NCI-H2029 treated with DMSO at 0.1 percent for 48 hours (cell line): ENCODE data around the gene KIAA0232.
"Not testable (repeated sequence)": the region's sequence is repeated elsewhere in the genome, so short reads cannot be mapped to it uniquely, and the experiment has no call there.

Experiments used
- DNase-seq: peaks from one replicate; lab custom pipeline; 2025; lab: John Stamatoyannopoulos, UW

KIAA0232 gene

DNA sequence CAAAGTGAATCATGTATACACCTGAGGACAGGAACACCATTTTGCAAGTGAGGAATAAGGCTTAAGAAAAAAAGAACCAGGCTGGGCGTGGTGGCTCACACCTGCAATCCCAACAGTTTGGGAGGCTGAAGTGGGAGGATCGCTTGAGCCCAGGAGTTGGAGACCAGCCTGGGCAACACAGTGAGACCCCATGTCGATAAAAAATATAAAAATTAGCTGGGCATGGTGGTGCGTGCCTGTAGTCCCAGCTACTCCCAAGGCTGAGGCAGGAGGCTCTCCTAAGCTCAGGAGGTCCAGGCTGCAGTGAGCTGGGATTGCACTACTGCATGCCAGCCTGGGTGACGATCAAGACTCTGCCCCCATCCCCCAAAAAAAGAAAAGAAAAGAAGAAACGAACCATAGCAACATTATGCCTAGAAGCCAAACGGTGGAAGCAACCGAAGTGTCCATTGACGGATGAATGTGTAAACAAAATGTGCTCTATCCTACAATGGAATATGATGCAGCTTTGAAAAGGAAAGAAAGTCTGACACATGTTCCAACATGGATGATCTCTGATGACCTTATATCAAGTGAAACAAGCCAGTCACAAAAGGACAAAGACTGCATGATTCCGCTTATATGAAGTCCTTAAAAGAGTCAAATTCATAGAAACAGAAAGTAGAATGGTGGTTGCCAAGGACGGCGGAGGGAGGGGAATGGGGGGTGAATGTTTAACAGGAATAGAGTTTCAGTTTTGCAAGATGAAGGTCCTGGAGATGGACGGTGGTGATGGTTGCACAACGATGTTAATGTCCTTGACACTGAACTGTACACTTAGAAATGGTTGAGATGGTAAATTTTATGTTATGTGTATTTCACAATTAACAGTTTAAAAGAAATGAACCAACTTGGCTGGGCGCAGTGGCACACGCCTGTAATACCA lies 8.6 kb upstream of the KIAA0232 start:
- DNase-seq: no peak

DNA sequence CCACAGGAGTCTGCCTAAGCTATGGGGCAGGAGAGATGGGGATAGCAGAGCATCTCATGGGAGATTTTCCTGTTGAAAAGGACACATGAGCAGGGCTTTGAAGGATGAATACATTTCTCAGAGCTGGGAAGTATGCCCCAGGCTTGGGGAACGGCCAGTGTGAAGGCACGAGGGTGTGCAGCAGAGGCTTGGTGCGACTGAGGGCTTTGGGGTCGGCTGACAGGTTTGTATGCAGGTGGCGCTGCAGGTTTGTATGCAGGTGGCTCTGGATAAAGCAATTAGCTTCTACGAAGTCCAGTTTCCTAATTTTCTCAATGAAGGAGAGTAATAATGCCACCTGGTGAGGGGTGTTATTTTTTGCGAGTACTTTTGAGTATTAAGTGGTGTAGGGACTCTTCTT lies 6.8 kb upstream of the KIAA0232 start:
- DNase-seq: no peak

DNA sequence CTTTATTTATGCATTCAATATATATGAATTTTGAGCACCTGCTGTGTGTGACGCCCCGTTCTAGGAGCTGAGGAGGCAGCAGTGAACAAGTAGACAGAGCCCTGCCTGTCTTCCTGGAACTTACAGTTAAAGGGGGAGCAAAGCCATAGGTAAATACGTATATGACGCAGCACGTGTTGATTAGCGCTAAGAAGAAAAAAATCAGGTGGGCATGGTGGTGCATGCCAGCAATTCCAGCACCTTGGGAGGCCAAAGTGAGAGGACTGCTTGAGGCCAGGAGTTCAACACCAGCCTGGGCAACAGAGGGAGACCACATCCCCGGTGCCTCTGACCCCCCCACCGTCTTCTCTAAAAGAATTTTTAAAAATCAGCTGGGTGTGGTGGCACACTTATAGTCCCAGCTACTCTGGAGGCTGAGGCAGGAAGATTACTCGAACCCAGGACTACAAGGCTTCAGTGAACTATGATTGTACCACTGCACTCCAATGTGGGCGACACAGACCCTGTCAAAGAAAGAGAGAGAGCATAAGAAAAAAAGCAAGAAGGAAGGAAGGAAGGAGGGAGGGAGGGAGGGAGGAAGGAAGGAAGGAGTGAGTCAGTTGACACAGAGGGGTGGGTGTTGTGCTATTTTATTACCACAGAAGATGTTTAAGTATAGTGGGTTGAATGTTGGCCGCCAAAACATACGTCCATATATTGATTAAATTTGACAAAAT lies 5.4 kb upstream of the KIAA0232 start:
- DNase-seq: no peak

- DNase-seq: no peak
Observed at GRCh38 chr4:6777636-6778281, 4.8 kb upstream of the KIAA0232 start.

DNA sequence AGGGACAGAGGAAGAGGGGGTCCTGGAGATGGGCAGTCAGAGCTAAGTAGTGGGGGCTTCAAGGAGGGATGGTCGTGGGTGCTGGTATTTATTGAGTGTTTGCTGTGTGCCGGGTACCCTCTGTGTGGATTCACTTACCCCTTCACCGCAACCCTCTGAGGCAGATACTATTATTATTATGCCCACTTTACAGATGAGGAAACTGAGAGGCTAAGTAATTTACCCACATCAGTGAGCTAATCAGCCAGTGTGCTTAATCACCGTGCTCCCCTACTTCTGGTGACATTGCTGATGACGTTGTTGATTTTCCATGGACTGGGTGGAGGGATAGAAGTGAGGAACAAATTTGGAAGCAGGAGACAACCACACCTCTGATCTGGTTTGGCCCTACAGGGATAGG lies 4.1 kb upstream of the KIAA0232 start:
- no peak for DNase-seq

GRCh38 chr4:6779667-6780565 lies 2.6 kb upstream of the KIAA0232 start:
- DNase-seq: peak; percentile 67

- DNase-seq: no peak
Observed at GRCh38 chr4:6781113-6781512, 1.4 kb upstream of the KIAA0232 start.

DNA sequence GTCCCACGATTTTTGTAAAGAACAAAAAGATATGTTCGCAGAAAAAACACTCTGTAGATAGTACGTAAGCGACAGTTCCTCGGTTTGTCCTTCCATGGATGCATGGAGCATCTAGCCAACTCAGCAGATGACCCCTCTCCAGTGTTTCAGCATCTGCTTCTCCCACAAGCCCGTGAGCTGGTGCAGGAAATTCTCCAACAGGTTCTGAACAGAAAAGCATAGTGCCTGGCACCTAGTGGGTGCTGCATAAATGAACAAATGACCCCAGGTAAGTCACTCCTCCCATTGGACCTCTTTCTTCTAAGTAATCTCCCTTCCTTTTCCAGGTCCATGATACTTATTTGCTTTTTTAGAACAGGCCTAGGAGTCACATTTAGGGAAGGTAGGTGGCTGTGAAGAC lies 966 bp upstream of the KIAA0232 start:
- DNase-seq: no peak

GRCh38 chr4:6782846-6783110 lies 251 bp downstream of the KIAA0232 start:
- no peak for DNase-seq

DNA sequence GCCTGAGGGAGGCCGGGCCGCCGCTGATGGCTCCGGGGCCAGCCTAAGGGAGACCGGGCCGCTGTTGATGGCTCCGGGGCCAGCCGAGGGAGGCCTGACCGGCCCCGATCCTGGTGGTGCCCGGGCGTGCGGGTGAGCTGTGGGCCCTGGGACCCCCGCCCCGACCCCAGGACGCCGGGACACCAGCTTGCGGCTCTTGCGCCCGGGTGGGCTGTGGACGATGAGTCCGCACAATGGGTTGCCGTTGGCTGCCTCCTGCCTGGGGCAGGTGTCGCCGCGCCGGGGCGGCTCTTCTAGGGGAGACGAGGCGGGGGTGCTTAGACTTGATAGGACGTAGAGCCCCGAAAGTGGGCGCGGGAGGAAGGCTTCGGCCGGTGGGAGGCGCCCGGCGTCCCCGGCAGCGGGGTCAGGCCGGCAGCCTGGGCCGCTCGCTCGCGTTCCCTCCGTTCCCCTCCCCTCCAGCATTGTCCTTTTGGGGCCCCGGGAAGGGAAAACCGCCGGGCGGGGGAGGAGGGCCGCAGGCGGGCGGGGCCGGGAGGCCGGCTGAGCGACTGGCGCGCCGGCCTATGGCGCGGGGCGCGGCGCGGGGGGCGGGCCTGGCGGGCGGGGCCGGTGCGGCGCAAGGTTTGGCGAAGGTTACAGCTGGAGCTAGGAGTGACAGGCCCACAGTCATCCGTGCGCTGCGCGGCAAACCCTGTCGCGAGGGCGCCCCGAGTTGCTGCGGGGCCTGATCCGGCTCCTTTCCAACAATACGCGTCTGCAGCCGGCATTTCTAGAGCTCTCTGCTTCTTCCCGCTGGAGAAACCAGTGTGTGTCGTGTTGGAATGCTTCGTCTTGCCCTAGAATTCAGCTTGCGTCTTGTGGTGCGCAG lies 819 bp downstream of the KIAA0232 start:
- DNase-seq: peak; percentile 27

- no peak for DNase-seq
Observed at GRCh38 chr4:6785572-6785925, 3.0 kb downstream of the KIAA0232 start.

DNA sequence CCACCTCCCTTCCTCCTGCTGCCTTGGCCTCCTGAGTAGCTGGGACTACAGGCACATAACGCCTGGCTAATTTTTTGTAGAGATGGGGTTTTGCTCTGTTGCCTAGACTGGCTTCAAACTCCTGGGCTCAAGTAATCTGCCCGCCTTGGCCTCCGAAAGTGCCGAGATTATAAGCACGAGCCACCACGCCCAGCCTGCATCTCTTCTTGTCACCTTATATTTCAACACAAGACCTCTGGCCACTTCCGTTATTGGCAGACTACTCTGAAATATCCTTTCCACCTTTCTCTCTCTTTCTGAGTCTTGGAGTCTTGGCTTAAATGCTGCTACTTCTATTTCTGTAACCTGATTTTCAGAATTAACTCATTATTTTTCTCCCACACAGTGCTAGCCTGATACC lies 5.6 kb downstream of the KIAA0232 start:
- no peak for DNase-seq

DNA sequence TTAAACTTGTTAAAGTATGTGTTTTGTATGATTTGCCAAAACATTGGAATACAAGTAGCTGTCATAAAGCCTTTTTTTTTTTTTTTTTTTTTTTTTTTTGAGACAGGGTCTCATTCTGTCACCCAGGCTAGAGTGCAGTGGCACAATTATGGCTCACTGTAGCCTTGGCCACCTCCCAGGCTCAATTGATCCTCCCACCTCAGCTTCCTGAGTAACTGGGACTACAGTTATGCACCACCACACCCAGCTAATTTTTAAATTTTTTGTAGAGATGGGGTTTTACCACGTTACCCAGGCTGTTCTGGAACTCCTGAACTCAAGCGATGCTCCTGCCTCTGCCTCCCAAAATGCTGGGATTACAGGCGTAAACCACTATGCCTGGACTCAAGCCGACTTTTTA lies 8.7 kb downstream of the KIAA0232 start:
- not testable (repeated sequence) for DNase-seq

DNA sequence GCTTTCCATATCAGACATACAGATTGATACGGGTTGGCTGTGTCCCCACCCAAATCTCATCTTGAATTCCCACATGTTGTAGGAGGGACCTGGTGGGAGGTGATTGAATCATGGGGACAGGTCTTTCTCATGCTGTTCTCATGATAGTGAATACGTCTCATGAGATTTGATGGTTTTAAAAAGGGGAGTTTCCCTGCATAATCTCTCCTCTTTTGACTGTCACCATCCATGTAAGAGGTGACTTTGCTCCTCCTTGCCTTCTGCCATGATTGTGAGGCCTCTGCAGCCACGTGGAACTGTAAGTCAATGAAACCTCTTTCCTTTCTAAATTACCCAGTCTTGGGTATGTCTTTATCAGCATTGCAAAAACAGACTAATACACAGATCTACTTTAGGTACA lies 9.3 kb downstream of the KIAA0232 start:
- DNase-seq: not testable (repeated sequence)

GRCh38 chr4:6794189-6794588 lies 11.7 kb downstream of the KIAA0232 start:
- no peak for DNase-seq

- no peak for DNase-seq
Observed at GRCh38 chr4:6795821-6796220, 13.3 kb downstream of the KIAA0232 start.

DNA sequence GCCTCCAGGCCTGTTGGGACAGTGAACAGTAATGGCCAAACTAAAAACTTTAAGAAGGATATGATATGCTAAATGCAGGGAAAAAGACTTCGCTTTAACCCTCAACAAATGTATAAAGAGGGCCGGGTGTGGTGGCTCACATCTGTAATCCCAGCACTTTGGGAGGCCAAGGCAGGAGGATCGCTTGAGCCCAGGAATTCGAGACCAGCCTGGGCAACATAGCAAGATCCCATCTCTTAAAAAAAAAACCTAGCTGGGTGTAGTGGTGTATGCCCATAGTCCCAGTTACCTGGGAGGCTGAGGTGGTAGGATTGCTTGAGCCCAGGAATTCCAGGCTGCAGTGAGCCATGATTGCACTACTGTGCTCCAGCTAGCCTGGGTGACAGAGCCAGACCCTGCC lies 14.8 kb downstream of the KIAA0232 start:
- DNase-seq: not testable (repeated sequence)

DNA sequence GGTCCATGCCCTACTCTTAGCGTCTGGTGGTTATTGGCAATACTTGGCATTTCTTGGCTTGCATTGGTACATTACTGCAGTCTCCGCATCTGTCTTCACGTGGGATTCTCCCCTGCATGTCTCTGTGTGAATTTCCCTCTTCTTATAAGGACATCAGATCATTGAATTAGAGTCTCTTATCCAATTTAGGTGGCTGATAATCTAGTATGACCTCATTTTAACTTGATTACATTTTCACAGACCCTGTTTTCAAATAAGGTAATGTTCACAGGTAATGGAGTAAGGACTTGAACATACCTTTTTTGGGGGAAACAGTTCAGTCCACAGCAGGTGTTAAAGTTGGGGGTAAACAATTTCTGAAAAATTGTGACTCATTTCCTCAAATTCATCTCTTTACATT lies 16.6 kb downstream of the KIAA0232 start:
- DNase-seq: no peak

- DNase-seq: no peak
Observed at GRCh38 chr4:6802025-6802424, 19.5 kb downstream of the KIAA0232 start.

DNA sequence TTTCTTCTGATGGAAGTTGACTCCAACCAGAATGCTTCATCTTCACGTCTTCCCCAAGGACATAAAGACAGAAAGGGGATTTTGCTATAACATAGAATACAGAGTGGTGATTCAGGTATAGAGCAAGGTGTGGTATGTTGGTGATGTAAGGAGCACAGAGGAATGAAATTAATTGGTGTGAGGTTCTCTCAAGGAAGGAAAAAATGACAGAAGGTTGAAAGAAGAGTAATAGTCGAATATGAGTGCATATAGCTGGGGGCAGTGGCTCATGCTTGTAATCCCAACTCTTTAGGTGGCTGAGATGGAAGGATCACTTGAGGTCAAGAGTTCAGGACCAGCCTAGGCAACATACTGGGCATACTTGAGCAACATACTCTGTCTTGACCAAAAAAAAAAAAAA lies 20.1 kb downstream of the KIAA0232 start:
- DNase-seq: no peak

GRCh38 chr4:6803246-6803645 lies 20.7 kb downstream of the KIAA0232 start:
- no peak for DNase-seq
